Measurements from ENCODE around the gene NR5A1. TPM values are rescaled to one million over a fixed set of nuclear protein-coding genes. Genes with fewer than 3 reads are reported as not detected.

Gene NR5A1
- total and polyA plus RNA-seq, 10 of the 15 experiments (the other 5 are each of a cell fraction or from before 2014, with no cell fraction given), result 0.06 to 0.24 (median 0.08) TPM; not detected in 5

GRCh38 chr9:124496463-124496862, 10.7 kb downstream of the NR5A1 start:
- ATAC-seq (no peak), FAIRE-seq (no peak), DNase-seq (ENCODE audit: low read depth, low spot score) (no peak)
- intact Hi-C loops (cut with micrococcal nuclease; ENCODE audit: unreplicated experiment) (no loop called here), in situ Hi-C loops (cut with MboI) (no loop called here)
- Histone ChIP-seq H3K36me3 (ENCODE audit: control insufficient read depth in 2 of 2, insufficient read depth in 2 of 2, low read length in 1 of 2) (no peaks in the 10 kb centered on the region), H2AFZ (ENCODE audit: control insufficient read depth, low read depth, low read length) (no peak overlapping the region), H3K9me3 (replicated peaks; ENCODE audit: control insufficient read depth, insufficient read depth, low read length) (no peaks in the 10 kb centered on the region), H3K79me2 (ENCODE audit: control insufficient read depth, insufficient read depth, low read length) (no peaks in the 10 kb centered on the region), H3K27me3 (replicated peaks in 1 of 2; ENCODE audit: control insufficient read depth in 2 of 2, insufficient read depth in 2 of 2, low read length in 1 of 2) (no peaks in the 10 kb centered on the region; a peak in 1 of 4 replicates), H3K27ac (ENCODE audit: control insufficient read depth, insufficient read depth) (no peak overlapping the region), H4K20me1 (ENCODE audit: control insufficient read depth, insufficient read depth) (no peaks in the 10 kb centered on the region), H3K4me2 (ENCODE audit: control insufficient read depth, insufficient read depth) (no peak overlapping the region; the same call in 1 of the 2 replicates), H3K9ac (ENCODE audit: control insufficient read depth, insufficient read depth, low read length) (no peak overlapping the region), H3K4me3 (no peak overlapping the region), H3K4me1 (ENCODE audit: control insufficient read depth, insufficient read depth, low read length) (peaks cover 34% of the 10 kb centered on the region)
- RAD21 ChIA-PET (ENCODE audit: unreplicated experiment), result no interaction called here
- CTCF ChIA-PET, result no interaction called here
- 43% methylated on average over 15 of the region's 15 CpGs for WGBS (ENCODE audit: insufficient coverage, insufficient replicate concordance, low lambda C conversion rate, missing lambda C conversion rate)
- BruUV-seq (replicated peaks), result no TSS peak
- POLR2A ChIA-PET, result no interaction called here
- SMC1A ChIA-PET (ENCODE audit: uncharacterized antibody, unreplicated experiment), result no interaction called here
- no peak for TF ChIP-seq RB1 (IDR thresholded peaks at IDR 0.05; ENCODE audit: borderline replicate concordance)
- TF ChIP-seq RUNX3 (IDR thresholded peaks at IDR 0.05; ENCODE audit: low read length), result no peak
- TF ChIP-seq NFXL1 (IDR thresholded peaks at IDR 0.05; ENCODE audit: borderline replicate concordance), result no peak
- no peak for TF ChIP-seq HDAC2 (IDR thresholded peaks at IDR 0.05)
- no peak for TF ChIP-seq RELA (IDR thresholded peaks at IDR 0.05; ENCODE audit: borderline replicate concordance, partially characterized antibody)
- TF ChIP-seq STAT3 (IDR thresholded peaks at IDR 0.05; ENCODE audit: low read depth, low read length), result no peak
- no peak for TF ChIP-seq CUX1 (IDR thresholded peaks at IDR 0.05; ENCODE audit: insufficient replicate concordance, low read depth, low read length)
- TF ChIP-seq BCL3 (IDR thresholded peaks at IDR 0.05; ENCODE audit: borderline replicate concordance, insufficient read depth, low read depth, low read length, poor library complexity, severe bottlenecking), result no peak
- no peak for TF ChIP-seq RBBP5 (conservative IDR thresholded peaks at IDR 0.05)
- no peak for TF ChIP-seq RAD51 (IDR thresholded peaks at IDR 0.05)
- TF ChIP-seq ZSCAN29 (IDR thresholded peaks at IDR 0.05), result no peak
- no peak for TF ChIP-seq SPI1 (IDR thresholded peaks at IDR 0.05; ENCODE audit: borderline replicate concordance, insufficient read depth, low read depth, low read length)
- no peak for TF ChIP-seq EZH2 (IDR thresholded peaks at IDR 0.05; ENCODE audit: borderline replicate concordance, control insufficient read depth, low read depth, low read length)
- TF ChIP-seq BRCA1 (IDR thresholded peaks at IDR 0.05; ENCODE audit: low read depth, low read length), result no peak
- no peak for TF ChIP-seq BHLHE40 (IDR thresholded peaks at IDR 0.05; ENCODE audit: borderline replicate concordance in 1 of 2, low read depth in 2 of 2, low read length in 1 of 2)
- no peak for TF ChIP-seq SREBF2 (IDR thresholded peaks at IDR 0.05; ENCODE audit: low read length)
